ENCODE measurements around the gene ZFYVE27.

Gene ZFYVE27

GRCh38 chr10:97748116-97748515 is 11.2 kb downstream of the ZFYVE27 start:
- DNase-seq: no peak

GRCh38 chr10:97752956-97753355 is 16.0 kb downstream of the ZFYVE27 start:
- no peak for DNase-seq

GRCh38 chr10:97754726-97755125 is 17.8 kb downstream of the ZFYVE27 start:
- no peak for DNase-seq

GRCh38 chr10:97755718-97756117 is 18.8 kb downstream of the ZFYVE27 start:
- DNase-seq: no peak

- no peak for DNase-seq
Measured at GRCh38 chr10:97757471-97757870, 20.5 kb downstream of the ZFYVE27 start.

- DNase-seq: peak; percentile 17
Measured at GRCh38 chr10:97759158-97759887, 22.4 kb downstream of the ZFYVE27 start.

GRCh38 chr10:97759946-97760345 is 23.0 kb downstream of the ZFYVE27 start:
- DNase-seq: no peak

- no peak for DNase-seq
Measured at GRCh38 chr10:97760461-97761257, 23.7 kb downstream of the ZFYVE27 start.

- DNase-seq: no peak
Measured at GRCh38 chr10:97761331-97761865, 24.5 kb downstream of the ZFYVE27 start.

- no peak for DNase-seq
Measured at GRCh38 chr10:97762056-97762455, 25.1 kb downstream of the ZFYVE27 start.

- no peak for DNase-seq
Measured at GRCh38 chr10:97762816-97763215, 25.9 kb downstream of the ZFYVE27 start.

- no peak for DNase-seq
Measured at GRCh38 chr10:97763411-97763810, 26.5 kb downstream of the ZFYVE27 start.

GRCh38 chr10:97763947-97764346 is 27.0 kb downstream of the ZFYVE27 start:
- DNase-seq: no peak

- DNase-seq: no peak
Measured at GRCh38 chr10:97764519-97764931, 27.6 kb downstream of the ZFYVE27 start.

- peak; percentile 41 for DNase-seq
Measured at GRCh38 chr10:97765201-97765600, 28.3 kb downstream of the ZFYVE27 start.

- no peak for DNase-seq
Measured at GRCh38 chr10:97766106-97766810, 29.3 kb downstream of the ZFYVE27 start.

- no peak for DNase-seq
Measured at GRCh38 chr10:97766996-97767924, 30.3 kb downstream of the ZFYVE27 start.

GRCh38 chr10:97768322-97769315 is 31.7 kb downstream of the ZFYVE27 start:
- DNase-seq: no peak

GRCh38 chr10:97770255-97770654 is 33.3 kb downstream of the ZFYVE27 start:
- DNase-seq: no peak

GRCh38 chr10:97771055-97771891 is 34.3 kb downstream of the ZFYVE27 start:
- peak; percentile 4 for DNase-seq

Data from DMS153 (cell line).